K562 (cell line): ENCODE measurements around the gene RERE.

Source experiments
- GABPA ChIP-seq: fragments of 200-800 bp; sonication (Bioruptor generic); conservative IDR thresholded peaks from 2 replicates; pipeline ENCODE4 v1.6.1; 2016; ENCODE audit warnings: low read depth, missing genetic modification characterization, missing compliant biosample characterization
- MCM2 ChIP-seq: fragments of 450-650 bp; IDR thresholded peaks from 2 replicates; pipeline ENCODE4 v1.6.1; 2017; ENCODE audit warnings: low read depth, mild to moderate bottlenecking
- TEAD4 ChIP-seq, 2 experiments: sonication (generic) in 1 of 2; formaldehyde crosslinking in 1 of 2; IDR thresholded peaks; 2 replicates each; pipeline versions ENCODE4 v1.6.1 to v1.8.0; 2012 to 2022; ENCODE audit warnings: borderline replicate concordance in 1 of 2, inconsistent platforms in 1 of 2, low read length in 1 of 2, mild to moderate bottlenecking in 1 of 2, missing genetic modification reagents in 1 of 2
- TF ChIP-seq, protein P1 (sequence below), 3 experiments: IDR thresholded peaks in 2 of 3; conservative IDR thresholded peaks in 1 of 3; 2 replicates each; pipeline ENCODE4 v1.5.1; 2011 to 2012; ENCODE audit warnings: low read length in 3 of 3, mild to moderate bottlenecking in 3 of 3, control low read depth in 2 of 3, improper control_type of control experiment in 1 of 3, inconsistent platforms in 1 of 3, low read depth in 1 of 3, mixed read lengths in 1 of 3, moderate library complexity in 1 of 3; ENCODE audit not compliant: insufficient read depth in 2 of 3
- TF ChIP-seq, protein P2 (sequence below): fragments of 450-650 bp; IDR thresholded peaks from 2 replicates; pipeline ENCODE4 v1.6.1; 2016; ENCODE audit warnings: low read depth

DNA sequence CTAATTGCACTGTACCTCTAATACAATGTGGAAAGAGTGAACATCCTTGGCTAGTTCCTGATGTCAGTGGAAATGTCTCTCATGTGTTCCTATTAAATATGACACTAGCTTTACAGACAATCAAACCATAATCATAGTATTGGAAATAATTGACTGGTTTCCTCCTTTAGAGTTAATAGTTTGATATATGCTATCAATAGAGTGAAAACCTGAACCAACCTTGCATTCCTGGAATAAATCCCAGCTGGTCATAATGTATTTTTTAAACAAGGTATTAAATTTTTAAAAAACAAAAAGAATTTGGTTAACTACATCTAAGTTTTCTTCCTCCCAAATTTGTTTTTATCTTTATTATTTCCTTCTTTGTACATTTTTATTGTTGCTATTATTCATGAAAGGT, 273.5 kb downstream of the RERE start:
- TF ChIP-seq MCM2, result no peak
- TF ChIP-seq TEAD4 (IDR thresholded peaks at IDR 0.05; ENCODE audit: low read length), result no peak
- no peak for TF ChIP-seq TEAD4 (CRISPR knock-in tag; IDR thresholded peaks at IDR 0.05; ENCODE audit: borderline replicate concordance)
- no peak for TF ChIP-seq GABPA (tag)
- TF ChIP-seq, protein P1, sequence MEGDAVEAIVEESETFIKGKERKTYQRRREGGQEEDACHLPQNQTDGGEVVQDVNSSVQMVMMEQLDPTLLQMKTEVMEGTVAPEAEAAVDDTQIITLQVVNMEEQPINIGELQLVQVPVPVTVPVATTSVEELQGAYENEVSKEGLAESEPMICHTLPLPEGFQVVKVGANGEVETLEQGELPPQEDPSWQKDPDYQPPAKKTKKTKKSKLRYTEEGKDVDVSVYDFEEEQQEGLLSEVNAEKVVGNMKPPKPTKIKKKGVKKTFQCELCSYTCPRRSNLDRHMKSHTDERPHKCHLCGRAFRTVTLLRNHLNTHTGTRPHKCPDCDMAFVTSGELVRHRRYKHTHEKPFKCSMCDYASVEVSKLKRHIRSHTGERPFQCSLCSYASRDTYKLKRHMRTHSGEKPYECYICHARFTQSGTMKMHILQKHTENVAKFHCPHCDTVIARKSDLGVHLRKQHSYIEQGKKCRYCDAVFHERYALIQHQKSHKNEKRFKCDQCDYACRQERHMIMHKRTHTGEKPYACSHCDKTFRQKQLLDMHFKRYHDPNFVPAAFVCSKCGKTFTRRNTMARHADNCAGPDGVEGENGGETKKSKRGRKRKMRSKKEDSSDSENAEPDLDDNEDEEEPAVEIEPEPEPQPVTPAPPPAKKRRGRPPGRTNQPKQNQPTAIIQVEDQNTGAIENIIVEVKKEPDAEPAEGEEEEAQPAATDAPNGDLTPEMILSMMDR (IDR thresholded peaks at IDR 0.05 in 2 of 3, conservative IDR thresholded peaks at IDR 0.05 in 1 of 3; ENCODE audit: insufficient read depth in 2 of 3, low read depth in 1 of 3, low read length in 3 of 3), result no peak
- TF ChIP-seq, protein P2, sequence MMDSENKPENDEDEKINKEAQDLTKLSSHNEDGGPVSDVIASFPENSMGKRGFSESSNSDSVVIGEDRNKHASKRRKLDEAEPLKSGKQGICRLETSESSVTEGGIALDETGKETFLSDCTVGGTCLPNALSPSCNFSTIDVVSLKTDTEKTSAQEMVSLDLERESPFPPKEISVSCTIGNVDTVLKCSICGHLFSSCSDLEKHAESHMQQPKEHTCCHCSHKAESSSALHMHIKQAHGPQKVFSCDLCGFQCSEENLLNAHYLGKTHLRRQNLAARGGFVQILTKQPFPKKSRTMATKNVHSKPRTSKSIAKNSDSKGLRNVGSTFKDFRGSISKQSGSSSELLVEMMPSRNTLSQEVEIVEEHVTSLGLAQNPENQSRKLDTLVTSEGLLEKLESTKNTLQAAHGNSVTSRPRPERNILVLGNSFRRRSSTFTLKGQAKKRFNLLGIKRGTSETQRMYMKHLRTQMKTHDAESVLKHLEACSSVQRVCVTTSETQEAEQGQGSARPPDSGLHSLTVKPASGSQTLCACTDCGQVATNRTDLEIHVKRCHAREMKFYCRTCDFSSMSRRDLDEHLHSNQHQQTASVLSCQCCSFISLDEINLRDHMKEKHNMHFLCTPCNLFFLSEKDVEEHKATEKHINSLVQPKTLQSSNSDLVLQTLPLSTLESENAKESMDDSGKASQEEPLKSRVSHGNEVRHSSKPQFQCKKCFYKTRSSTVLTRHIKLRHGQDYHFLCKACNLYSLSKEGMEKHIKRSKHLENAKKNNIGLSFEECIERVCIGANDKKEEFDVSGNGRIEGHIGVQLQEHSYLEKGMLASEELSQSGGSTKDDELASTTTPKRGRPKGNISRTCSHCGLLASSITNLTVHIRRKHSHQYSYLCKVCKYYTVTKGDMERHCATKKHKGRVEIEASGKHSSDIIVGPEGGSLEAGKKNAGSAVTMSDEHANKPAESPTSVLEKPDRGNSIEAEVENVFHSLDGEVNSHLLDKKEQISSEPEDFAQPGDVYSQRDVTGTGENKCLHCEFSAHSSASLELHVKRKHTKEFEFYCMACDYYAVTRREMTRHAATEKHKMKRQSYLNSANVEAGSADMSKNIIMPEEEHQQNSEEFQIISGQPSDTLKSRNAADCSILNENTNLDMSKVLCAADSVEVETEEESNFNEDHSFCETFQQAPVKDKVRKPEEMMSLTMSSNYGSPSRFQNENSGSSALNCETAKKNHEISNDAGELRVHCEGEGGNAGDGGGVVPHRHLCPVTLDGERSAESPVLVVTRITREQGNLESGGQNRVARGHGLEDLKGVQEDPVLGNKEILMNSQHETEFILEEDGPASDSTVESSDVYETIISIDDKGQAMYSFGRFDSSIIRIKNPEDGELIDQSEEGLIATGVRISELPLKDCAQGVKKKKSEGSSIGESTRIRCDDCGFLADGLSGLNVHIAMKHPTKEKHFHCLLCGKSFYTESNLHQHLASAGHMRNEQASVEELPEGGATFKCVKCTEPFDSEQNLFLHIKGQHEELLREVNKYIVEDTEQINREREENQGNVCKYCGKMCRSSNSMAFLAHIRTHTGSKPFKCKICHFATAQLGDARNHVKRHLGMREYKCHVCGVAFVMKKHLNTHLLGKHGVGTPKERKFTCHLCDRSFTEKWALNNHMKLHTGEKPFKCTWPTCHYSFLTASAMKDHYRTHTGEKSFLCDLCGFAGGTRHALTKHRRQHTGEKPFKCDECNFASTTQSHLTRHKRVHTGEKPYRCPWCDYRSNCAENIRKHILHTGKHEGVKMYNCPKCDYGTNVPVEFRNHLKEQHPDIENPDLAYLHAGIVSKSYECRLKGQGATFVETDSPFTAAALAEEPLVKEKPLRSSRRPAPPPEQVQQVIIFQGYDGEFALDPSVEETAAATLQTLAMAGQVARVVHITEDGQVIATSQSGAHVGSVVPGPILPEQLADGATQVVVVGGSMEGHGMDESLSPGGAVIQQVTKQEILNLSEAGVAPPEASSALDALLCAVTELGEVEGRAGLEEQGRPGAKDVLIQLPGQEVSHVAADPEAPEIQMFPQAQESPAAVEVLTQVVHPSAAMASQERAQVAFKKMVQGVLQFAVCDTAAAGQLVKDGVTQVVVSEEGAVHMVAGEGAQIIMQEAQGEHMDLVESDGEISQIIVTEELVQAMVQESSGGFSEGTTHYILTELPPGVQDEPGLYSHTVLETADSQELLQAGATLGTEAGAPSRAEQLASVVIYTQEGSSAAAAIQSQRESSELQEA, result no peak
